CD14-positive monocyte (primary cell): ENCODE data around the gene NCCRP1. TPM values are rescaled to one million over a fixed set of nuclear protein-coding genes. Genes with fewer than 3 reads are reported as not detected.

Experiments used
- DNase-seq, 3 donors: peaks; one replicate each; pipeline ENCODE4 v3.0.0-alpha.2; 2011 to 2022
- H2AFZ ChIP-seq: 2 replicates; pipeline ENCODE4 v1.6.0; 2012; ENCODE audit warnings: mild to moderate bottlenecking, low read depth, low read length, inconsistent platforms; ENCODE audit not compliant: insufficient read depth, poor library complexity, severe bottlenecking
- H3K27ac ChIP-seq, 2 donors: 1 replicate in 1 of 2; 2 replicates in 1 of 2; pipeline ENCODE4 v1.5.1; 2012 to 2013; ENCODE audit warnings: low read length in 2 of 2, control low read depth in 1 of 2, inconsistent platforms in 1 of 2, low read depth in 1 of 2, mild to moderate bottlenecking in 1 of 2
- H3K27me3 ChIP-seq, 2 donors: one replicate each; pipeline versions ENCODE4 v1.6.0 to v1.6.1; 2011 to 2013; ENCODE audit warnings: low read length in 2 of 2; ENCODE audit not compliant: control insufficient read depth in 2 of 2, insufficient read depth in 2 of 2
- H3K36me3 ChIP-seq, 2 donors: replicated peaks in 1 of 2; 1 replicate in 1 of 2; 2 replicates in 1 of 2; pipeline versions ENCODE4 v1.5.1 to v1.6.1; 2012 to 2013; ENCODE audit warnings: low read length in 2 of 2, control low read depth in 1 of 2, inconsistent platforms in 1 of 2, mild to moderate bottlenecking in 1 of 2; ENCODE audit not compliant: insufficient read depth in 2 of 2, control insufficient read depth in 1 of 2
- H3K4me1 ChIP-seq, 2 donors: 1 replicate in 1 of 2; 2 replicates in 1 of 2; pipeline versions ENCODE4 v1.5.1 to v1.6.1; 2012 to 2013; ENCODE audit warnings: low read length in 2 of 2, control low read depth in 1 of 2, inconsistent platforms in 1 of 2, mild to moderate bottlenecking in 1 of 2, moderate library complexity in 1 of 2; ENCODE audit not compliant: insufficient read depth in 2 of 2, control insufficient read depth in 1 of 2
- H3K4me2 ChIP-seq: replicated peaks from 2 replicates; pipeline ENCODE3; 2012; ENCODE audit warnings: low read length, moderate library complexity, mild to moderate bottlenecking; ENCODE audit not compliant: poor library complexity, severe bottlenecking; ENCODE audit errors: extremely low read depth
- H3K4me3 ChIP-seq, 3 experiments: fragments of 200-600 bp in 1 of 3; sonication (generic) in 1 of 3; replicated peaks in 1 of 3; 1 replicate in 2 of 3; 2 replicates in 1 of 3; pipeline ENCODE4 v1.5.1; 2011 to 2013; ENCODE audit warnings: low read length in 3 of 3, mild to moderate bottlenecking in 3 of 3, control low read depth in 2 of 3, low read depth in 2 of 3, inconsistent platforms in 1 of 3, moderate library complexity in 1 of 3
- H3K79me2 ChIP-seq: 2 replicates; pipeline ENCODE4 v1.6.0; 2012; ENCODE audit warnings: mild to moderate bottlenecking, control low read depth, inconsistent platforms, low read length, moderate library complexity; ENCODE audit not compliant: insufficient read depth
- H3K9ac ChIP-seq: 2 replicates; pipeline ENCODE4 v1.6.0; 2017; ENCODE audit warnings: low read length, mild to moderate bottlenecking; ENCODE audit not compliant: insufficient read depth, poor library complexity, severe bottlenecking
- H3K9me3 ChIP-seq, 2 donors: replicated peaks in 1 of 2; 1 replicate in 1 of 2; 2 replicates in 1 of 2; pipeline versions ENCODE4 v1.5.1 to v1.6.1; 2012 to 2013; ENCODE audit warnings: low read length in 2 of 2, control low read depth in 1 of 2; ENCODE audit not compliant: control insufficient read depth in 1 of 2, insufficient read depth in 1 of 2
- H4K20me1 ChIP-seq: 2 replicates; pipeline ENCODE4 v1.6.0; 2012; ENCODE audit warnings: mild to moderate bottlenecking, low read length, control low read depth, moderate library complexity; ENCODE audit not compliant: insufficient read depth
- H3K27ac Mint-ChIP-seq, 7 donors: one replicate each; pipeline ENCODE4 v1.8.0; 2020; ENCODE audit warnings: mild to moderate bottlenecking in 7 of 7, mixed read lengths in 7 of 7, moderate library complexity in 6 of 7, inconsistent platforms in 2 of 7
- H3K27me3 Mint-ChIP-seq, 3 donors: one replicate each; pipeline ENCODE4 v1.8.0; 2021 to 2022; ENCODE audit warnings: low read depth in 3 of 3, mild to moderate bottlenecking in 3 of 3, mixed read lengths in 3 of 3, moderate library complexity in 3 of 3, inconsistent platforms in 1 of 3
- H3K36me3 Mint-ChIP-seq, 2 donors: one replicate each; pipeline ENCODE4 v1.8.0; 2020; ENCODE audit warnings: mixed read lengths in 2 of 2, inconsistent platforms in 1 of 2, mild to moderate bottlenecking in 1 of 2
- H3K4me1 Mint-ChIP-seq: one replicate; pipeline ENCODE4 v1.8.0; 2020; ENCODE audit warnings: mild to moderate bottlenecking, mixed read lengths
- H3K4me3 Mint-ChIP-seq, 2 donors: one replicate each; pipeline ENCODE4 v1.8.0; 2020; ENCODE audit warnings: mild to moderate bottlenecking in 2 of 2, mixed read lengths in 2 of 2, moderate library complexity in 1 of 2
- H3K9me3 Mint-ChIP-seq, 7 donors: one replicate each; pipeline ENCODE4 v1.8.0; 2020 to 2022; ENCODE audit warnings: mixed read lengths in 7 of 7, mild to moderate bottlenecking in 6 of 7, moderate library complexity in 6 of 7, inconsistent platforms in 2 of 7
- WGBS: methylation state at CpG from one replicate; pipeline ENCODE4 v1.1.5; 2013; ENCODE audit warnings: missing lambda C conversion rate; ENCODE audit not compliant: insufficient coverage; 5-methylcytosine and 5-hydroxymethylcytosine counted together
- intact Hi-C, 2 donors: fragments of 100-400 bp; cut with micrococcal nuclease; formaldehyde crosslinking; loops; one replicate each; pipeline versions ENCODE4 v1.15.0 to v1.15.1; 2023
- polyA plus RNA-seq, 3 donors: library from polyadenylated mRNA; depleted of rRNA in 1 of 3; unstranded in 2 of 3; stranded (reverse) in 1 of 3; fragments of 300-500 nt in 2 of 3; fragments of >200 nt in 1 of 3; fragmentation: Illumina TruSeq in 2 of 3; gene quantifications; 1 replicate in 2 of 3; 2 replicates in 1 of 3; pipeline ENCODE4 v1.2.3, GENCODE V29; 2012 to 2021
- TF ChIP-seq, protein P1 (sequence below): fragments of 200-600 bp; IDR thresholded peaks from one replicate; pipeline ENCODE4 v1.8.0; 2022; ENCODE audit warnings: antibody characterized with exemption, mild to moderate bottlenecking

Gene NCCRP1
- polyA plus RNA-seq, 3 donors = not detected

DNA sequence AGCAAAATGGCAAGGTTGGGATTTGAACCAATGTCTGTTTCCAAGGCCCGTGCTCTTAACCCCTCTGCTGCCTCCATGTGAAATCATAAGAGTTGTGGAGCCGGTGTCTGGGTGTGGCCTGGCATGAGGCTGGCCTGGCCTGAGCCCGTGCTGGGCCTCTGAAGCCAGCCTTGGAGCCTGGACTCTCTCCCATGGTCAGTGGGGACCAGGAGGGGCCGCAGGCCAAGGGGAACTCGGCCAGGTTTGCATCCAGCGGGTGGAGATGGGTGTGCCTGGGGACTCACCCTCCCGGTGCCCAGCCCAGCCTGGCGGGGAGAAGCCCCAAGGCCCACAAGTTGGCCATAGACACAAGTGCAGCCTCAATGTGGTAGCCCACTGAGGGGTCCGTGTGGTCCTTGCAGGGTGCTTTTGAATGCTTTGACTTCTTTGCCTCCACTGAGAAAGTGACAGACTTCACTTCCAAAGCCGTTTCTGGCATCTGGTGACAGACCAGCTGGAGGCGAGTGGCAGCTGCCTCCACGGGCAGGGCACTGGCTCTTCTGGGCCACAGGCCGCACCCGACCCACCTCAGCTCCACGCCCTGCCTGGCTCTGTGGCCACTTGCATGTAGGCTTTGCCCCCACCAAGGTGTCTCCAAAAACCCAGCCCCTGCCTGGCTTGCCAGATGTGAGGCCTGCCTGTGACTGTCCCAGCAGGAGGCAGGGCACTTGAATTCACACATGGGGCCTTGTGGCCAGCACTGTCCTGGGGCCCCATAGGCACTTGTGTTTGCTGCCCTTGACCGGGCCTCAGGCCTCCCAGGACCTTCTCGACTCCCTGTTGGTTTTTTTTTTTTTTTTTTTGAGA is 26.2 kb upstream of the NCCRP1 start:
- Mint-ChIP-seq H3K4me3 (no peak overlapping the region), H3K27me3 (peaks cover 0 to 4% (median 0%) of the 10 kb centered on the region in 3 donors), H3K27ac (peak overlapping the region in 1 of 7 donors; percentile 36), H3K36me3 (peaks cover 6 to 39% of the 10 kb centered on the region in 2 donors), H3K9me3 (no peaks in the 10 kb centered on the region), H3K4me1 (no peaks in the 10 kb centered on the region)
- no peak overlapping the region for H3K4me2 ChIP-seq
- no peaks in the 10 kb centered on the region for H4K20me1 ChIP-seq
- no peak overlapping the region for H3K9ac ChIP-seq
- H3K27ac ChIP-seq = no peak overlapping the region
- TF ChIP-seq, protein P1, sequence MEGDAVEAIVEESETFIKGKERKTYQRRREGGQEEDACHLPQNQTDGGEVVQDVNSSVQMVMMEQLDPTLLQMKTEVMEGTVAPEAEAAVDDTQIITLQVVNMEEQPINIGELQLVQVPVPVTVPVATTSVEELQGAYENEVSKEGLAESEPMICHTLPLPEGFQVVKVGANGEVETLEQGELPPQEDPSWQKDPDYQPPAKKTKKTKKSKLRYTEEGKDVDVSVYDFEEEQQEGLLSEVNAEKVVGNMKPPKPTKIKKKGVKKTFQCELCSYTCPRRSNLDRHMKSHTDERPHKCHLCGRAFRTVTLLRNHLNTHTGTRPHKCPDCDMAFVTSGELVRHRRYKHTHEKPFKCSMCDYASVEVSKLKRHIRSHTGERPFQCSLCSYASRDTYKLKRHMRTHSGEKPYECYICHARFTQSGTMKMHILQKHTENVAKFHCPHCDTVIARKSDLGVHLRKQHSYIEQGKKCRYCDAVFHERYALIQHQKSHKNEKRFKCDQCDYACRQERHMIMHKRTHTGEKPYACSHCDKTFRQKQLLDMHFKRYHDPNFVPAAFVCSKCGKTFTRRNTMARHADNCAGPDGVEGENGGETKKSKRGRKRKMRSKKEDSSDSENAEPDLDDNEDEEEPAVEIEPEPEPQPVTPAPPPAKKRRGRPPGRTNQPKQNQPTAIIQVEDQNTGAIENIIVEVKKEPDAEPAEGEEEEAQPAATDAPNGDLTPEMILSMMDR = no peak
- H3K36me3 ChIP-seq = peaks cover 21 to 38% of the 10 kb centered on the region in 2 donors
- H3K79me2 ChIP-seq = no peaks in the 10 kb centered on the region
- no peak overlapping the region for H3K4me3 ChIP-seq
- H3K4me1 ChIP-seq = no peaks in the 10 kb centered on the region
- H3K27me3 ChIP-seq = no peaks in the 10 kb centered on the region
- DNase-seq = no peak
- intact Hi-C loops = no loop called here
- H3K9me3 ChIP-seq = no peaks in the 10 kb centered on the region
- 95% methylated on average over 17 of the region's 17 CpGs for WGBS
- H2AFZ ChIP-seq = no peak overlapping the region

- Histone ChIP-seq H3K4me3 (no peak overlapping the region), H3K4me2 (no peak overlapping the region), H3K9ac (no peak overlapping the region), H3K4me1 (no peaks in the 10 kb centered on the region), H3K79me2 (no peaks in the 10 kb centered on the region), H4K20me1 (no peaks in the 10 kb centered on the region), H3K9me3 (no peaks in the 10 kb centered on the region), H3K27ac (no peak overlapping the region), H3K36me3 (peaks cover 24 to 49% of the 10 kb centered on the region in 2 donors), H2AFZ (no peak overlapping the region), H3K27me3 (no peaks in the 10 kb centered on the region)
- Mint-ChIP-seq H3K9me3 (no peaks in the 10 kb centered on the region), H3K27me3 (peaks cover 0 to 4% (median 0%) of the 10 kb centered on the region in 3 donors), H3K4me3 (no peak overlapping the region), H3K4me1 (no peaks in the 10 kb centered on the region), H3K36me3 (peaks cover 6 to 49% of the 10 kb centered on the region in 2 donors), H3K27ac (no peak overlapping the region)
- no peak for DNase-seq
- 90% methylated on average over 26 of the region's 27 CpGs for WGBS
- TF ChIP-seq, protein P1 = no peak
- intact Hi-C loops = no loop called here
Measured at GRCh38 chr19:39171479-39172465, 25.0 kb upstream of the NCCRP1 start.
